K562 (cell line): ENCODE measurements around the gene ZNF775. TPM values are rescaled to one million over a fixed set of nuclear protein-coding genes. Genes with fewer than 3 reads are reported as not detected.

Experiments
- ATAC-seq: fragments of 200-7000 bp; cut with Tn5 transposase; 3 replicates; pipeline ENCODE4 v1.9.1; 2020; ENCODE audit warnings: moderate library complexity
- BruUV-seq: library from RNA; stranded (reverse); fragments of 400-500 nt; replicated peaks from 2 replicates; lab custom pipeline; 2021; lab: Mats Ljungman, UMichigan
- CTCF ChIA-PET: fragments of 300-600 bp; formaldehyde crosslinking; extraction: SDS; loops from one replicate; lab custom pipeline; 2021; ENCODE audit warnings: low intra/inter-chr PET ratio; lab: Yijun Ruan, JAX
- POLR2A ChIA-PET: fragments of 300-600, 350-650 bp; sonication (Branson Sonifier 250); formaldehyde crosslinking; extraction: SDS; loops from one replicate; lab custom pipeline; 2021; ENCODE audit warnings: antibody characterized with exemption, inconsistent platforms; lab: Yijun Ruan, JAX
- DNase-seq, 4 experiments: peaks; one replicate each; pipeline versions ENCODE4 v3.0.0 to v3.0.0-alpha.2; 2011 to 2018; ENCODE audit warnings: low spot score in 3 of 4, mixed read lengths in 3 of 4; ENCODE audit errors: extremely low read depth in 1 of 4
- FAIRE-seq: peaks from 2 replicates; lab custom pipeline; 2011; peaks lifted over from hg19 to GRCh38; lab: Jason Lieb, UNC
- H2AFZ ChIP-seq: 2 replicates; pipeline ENCODE4 v1.6.0; 2011; ENCODE audit warnings: low read depth, low read length, control low read depth, inconsistent platforms
- H3K27ac ChIP-seq: fragments of 200-600 bp; 3 replicates; pipeline ENCODE4 v1.8.0; 2011; ENCODE audit warnings: low read depth, mild to moderate bottlenecking, control low read depth, inconsistent platforms, low read length, moderate library complexity, mixed read lengths; ENCODE audit errors: extremely low read depth
- H3K27me3 ChIP-seq, 2 experiments: fragments of 300-600 bp in 1 of 2; 2 replicates in 1 of 2; 3 replicates in 1 of 2; pipeline versions ENCODE4 v1.6.0 to v1.8.0; 2011; ENCODE audit warnings: inconsistent platforms in 2 of 2, low read length in 2 of 2, mild to moderate bottlenecking in 1 of 2, mixed read lengths in 1 of 2, moderate library complexity in 1 of 2; ENCODE audit not compliant: control insufficient read depth in 2 of 2, insufficient read depth in 2 of 2
- H3K36me3 ChIP-seq: fragments of 300-600 bp; 3 replicates; pipeline ENCODE4 v1.8.0; 2011; ENCODE audit warnings: mild to moderate bottlenecking, low read length, inconsistent platforms; ENCODE audit not compliant: control insufficient read depth, insufficient read depth
- H3K4me1 ChIP-seq, 2 experiments: fragments of 200-600 bp in 1 of 2; replicated peaks in 1 of 2; 2 replicates in 1 of 2; 3 replicates in 1 of 2; pipeline versions ENCODE4 v1.5.1 to v1.8.0; 2011; ENCODE audit warnings: inconsistent platforms in 2 of 2, low read length in 2 of 2, mild to moderate bottlenecking in 1 of 2, mixed read lengths in 1 of 2, moderate library complexity in 1 of 2; ENCODE audit not compliant: control insufficient read depth in 2 of 2, insufficient read depth in 2 of 2
- H3K4me2 ChIP-seq: 2 replicates; pipeline ENCODE4 v1.6.1; 2011; ENCODE audit warnings: low read length, control low read depth, inconsistent platforms, mixed read lengths; ENCODE audit not compliant: insufficient read depth
- H3K4me3 ChIP-seq: fragments of 200-600 bp; sonication (generic), shearing (Covaris generic); 2 replicates; pipeline ENCODE4 v1.5.1; 2016; ENCODE audit warnings: control low read depth, inconsistent platforms
- H3K79me2 ChIP-seq: fragments of 200-600 bp; 3 replicates; pipeline ENCODE4 v1.8.0; 2011; ENCODE audit warnings: low read length, inconsistent platforms; ENCODE audit not compliant: control insufficient read depth, insufficient read depth
- H3K9ac ChIP-seq, 2 experiments: 2 replicates each; pipeline versions ENCODE4 v1.6.0 to v1.6.1; 2011; ENCODE audit warnings: low read depth in 2 of 2, low read length in 2 of 2, control low read depth in 1 of 2, inconsistent platforms in 1 of 2, mild to moderate bottlenecking in 1 of 2, mixed read lengths in 1 of 2; ENCODE audit not compliant: insufficient read depth in 1 of 2
- H3K9me1 ChIP-seq: one replicate; pipeline ENCODE4 v1.6.0; 2011; ENCODE audit warnings: inconsistent platforms, mild to moderate bottlenecking, low read length, moderate library complexity; ENCODE audit not compliant: control insufficient read depth, insufficient read depth
- H3K9me3 ChIP-seq: replicated peaks from 2 replicates; pipeline ENCODE4 v1.5.1; 2011; ENCODE audit warnings: low read depth, low read length, inconsistent platforms; ENCODE audit not compliant: control insufficient read depth, insufficient read depth
- H4K20me1 ChIP-seq: replicated peaks from 2 replicates; pipeline ENCODE4 v1.6.1; 2011; ENCODE audit warnings: low read length, inconsistent platforms, mixed read lengths; ENCODE audit not compliant: control insufficient read depth, insufficient read depth
- CBX2 ChIP-seq: fragments of 200-600 bp; sonication (generic); IDR thresholded peaks from one replicate; pipeline ENCODE4 v1.6.1; 2012; ENCODE audit warnings: mild to moderate bottlenecking, low read length, inconsistent platforms; ENCODE audit not compliant: insufficient read depth, poor library complexity, severe bottlenecking
- KLF10 ChIP-seq: fragments of 250-450 bp; sonication (Bioruptor Pico); IDR thresholded peaks from 2 replicates; pipeline ENCODE4 v1.6.1; 2021; ENCODE audit warnings: matching md5 sums
- PBX2 ChIP-seq, 2 experiments: IDR thresholded peaks in 1 of 2; conservative IDR thresholded peaks in 1 of 2; 2 replicates each; pipeline ENCODE4 v1.6.1; 2016; ENCODE audit warnings: low read depth in 2 of 2, mild to moderate bottlenecking in 1 of 2, missing compliant biosample characterization in 1 of 2, missing genetic modification characterization in 1 of 2, moderate library complexity in 1 of 2
- REST ChIP-seq, 2 experiments: fragments of 450-650 bp; formaldehyde crosslinking in 1 of 2; IDR thresholded peaks; 2 replicates each; pipeline versions ENCODE4 v1.4.0 to v1.6.1; 2014 to 2020; ENCODE audit warnings: mild to moderate bottlenecking in 2 of 2, borderline replicate concordance in 1 of 2, low read depth in 1 of 2
- TFAP4 ChIP-seq: sonication (generic); formaldehyde crosslinking; IDR thresholded peaks from 2 replicates; pipeline ENCODE4 v1.8.0; 2022; ENCODE audit warnings: missing genetic modification reagents, mild to moderate bottlenecking, moderate library complexity, borderline replicate concordance
- ZC3H4 ChIP-seq: sonication (generic); formaldehyde crosslinking; IDR thresholded peaks from 2 replicates; pipeline ENCODE4 v1.9.0; 2021; ENCODE audit warnings: missing genetic modification reagents, borderline replicate concordance
- ZFX ChIP-seq: sonication (generic); formaldehyde crosslinking; IDR thresholded peaks from 2 replicates; pipeline ENCODE4 v1.8.0; 2022; ENCODE audit warnings: mild to moderate bottlenecking, missing genetic modification reagents, moderate library complexity
- ZNF561 ChIP-seq: fragments of 450-650 bp; formaldehyde crosslinking; conservative IDR thresholded peaks from 2 replicates; pipeline ENCODE4 v1.4.0; 2020; ENCODE audit warnings: mild to moderate bottlenecking, moderate library complexity
- WGBS: fragments of 100-300 bp; shearing (Covaris generic); methylation state at CpG from one replicate; pipeline ENCODE4 v1.1.6; 2016; ENCODE audit warnings: low coverage, mixed read lengths; ENCODE audit not compliant: insufficient coverage; ENCODE audit errors: missing lambda C conversion rate; 5-methylcytosine and 5-hydroxymethylcytosine counted together
- in situ Hi-C: fragments of 300-500 bp; cut with MboI; formaldehyde crosslinking; loops from 4 replicates; pipeline ENCODE4 v1.15.0; 2018; ENCODE audit warnings: inconsistent platforms, mixed read lengths
- intact Hi-C: fragments of 100-400 bp; cut with micrococcal nuclease; formaldehyde crosslinking; loops from 2 replicates; pipeline ENCODE4 v1.14.2; 2022
- polyA plus RNA-seq, 8 experiments: library from polyadenylated mRNA; depleted of rRNA in 4 of 8; stranded (reverse) in 5 of 8; unstranded in 3 of 8; fragments of >200 nt; fragmentation: Nextera tagmentation in 2 of 8; fragmentation: Illumina TruSeq in 1 of 8; extraction: Ambion mirVana in 2 of 8; extraction: Trizol in 1 of 8; gene quantifications; 2 replicates each; pipeline versions ENCODE4 v1.2.1 to v1.2.3, GENCODE V29; 2011 to 2014; ENCODE audit warnings: inconsistent platforms in 1 of 8, missing spikeins in 1 of 8
- total RNA-seq, 7 experiments: library from RNA; depleted of rRNA in 6 of 7; stranded (reverse); fragments of >200 nt in 6 of 7; fragmentation: Illumina TruSeq in 2 of 7; extraction: Trizol in 2 of 7; gene quantifications; 2 replicates each; pipeline versions ENCODE4 v1.2.1 to v1.2.3, GENCODE V29; 2011 to 2021; ENCODE audit warnings: low replicate concordance in 1 of 7

The ZNF775 gene
- total and polyA plus RNA-seq, 9 of the 15 experiments (the other 6 are each of a cell fraction or from before 2014, with no cell fraction given), result 0.04 to 18.7 (median 4.9) TPM

GRCh38 chr7:150365194-150365593, 13.9 kb upstream of the ZNF775 start:
- H3K4me2 ChIP-seq, result no peak overlapping the region
- no peak for ATAC-seq
- H3K27me3 ChIP-seq, result no peaks in the 10 kb centered on the region
- H3K4me1 ChIP-seq, result peaks cover 28 to 36% of the 10 kb centered on the region in 2 experiments
- no peaks in the 10 kb centered on the region for H3K9me1 ChIP-seq
- CTCF ChIA-PET, result interaction anchor here (0.6 kb wide), 1 partner anchor 1153 kb away, joined by 3 read pairs; no protein-coding TSS in a partner anchor
- POLR2A ChIA-PET, result interaction anchor here (1.1 to 1.5 kb wide), 4 partner anchors 9 to 30 kb away, joined by 3 to 7 read pairs (median 4); no protein-coding TSS in a partner anchor
- H3K36me3 ChIP-seq, result peaks cover 13% of the 10 kb centered on the region; the same call in 2 of the 3 replicates
- H4K20me1 ChIP-seq, result no peaks in the 10 kb centered on the region; the same call in 1 of the 2 replicates
- FAIRE-seq, result no peak
- no peak for DNase-seq
- TF ChIP-seq ZNF561 (no peak), PBX2 (CRISPR knock-in tag; IDR thresholded peaks at IDR 0.05; ENCODE audit: low read depth) (no peak), PBX2 (tag; conservative IDR thresholded peaks at IDR 0.05; ENCODE audit: low read depth) (no peak), ZFX (CRISPR knock-in tag) (0 out of 2 replicates have a peak, but pooled peaks have one; percentile 7), KLF10 (CRISPR knock-in tag) (no peak), ZC3H4 (0 out of 2 replicates have a peak, but pooled peaks have one; percentile 56), CBX2 (no peak), REST (IDR thresholded peaks at IDR 0.05; ENCODE audit: borderline replicate concordance) (no peak), REST (CRISPR knock-in tag; IDR thresholded peaks at IDR 0.05; ENCODE audit: low read depth) (no peak), TFAP4 (CRISPR knock-in tag) (0 out of 2 replicates have a peak, but pooled peaks have one; percentile 5)
- TF ChIP-seq, all 486 proteins: peak for 3
- no TSS peak for BruUV-seq
- Histone ChIP-seq H2AFZ (no peak overlapping the region), H3K79me2 (peaks cover 24% of the 10 kb centered on the region), H3K4me3 (no peak overlapping the region), H3K9ac (no peak overlapping the region), H3K27ac (no peak overlapping the region), H3K9me3 (no peaks in the 10 kb centered on the region)
- intact Hi-C loops, result no loop called here
- 77% methylated on average over 10 of the region's 10 CpGs for WGBS
- in situ Hi-C loops, result no loop called here
